HCT116 (cell line): ENCODE results near the gene PKNOX2. TPM values are rescaled to one million over a fixed set of nuclear protein-coding genes. Genes with fewer than 3 reads are reported as not detected.

Experiments
- ATAC-seq: fragments of 200-7000 bp; cut with Tn5 transposase; 2 replicates; pipeline ENCODE4 v1.9.1; 2020; ENCODE audit warnings: mild to moderate bottlenecking, moderate library complexity
- BruUV-seq: library from RNA; stranded (reverse); fragments of 400-500 nt; replicated peaks from 2 replicates; lab custom pipeline; 2021; lab: Mats Ljungman, UMichigan
- CTCF ChIA-PET: fragments of 300-600 bp; sonication (Branson Sonifier 250); formaldehyde crosslinking; loops from one replicate; lab custom pipeline; 2021; ENCODE audit warnings: antibody characterized with exemption; lab: Charles Lee
- POLR2A ChIA-PET: fragments of 300-600, 350-600 bp; sonication (Branson Sonifier 250); formaldehyde crosslinking; loops from one replicate; lab custom pipeline; 2021; ENCODE audit warnings: antibody characterized with exemption; lab: Charles Lee
- RAD21 ChIA-PET, 2 experiments: fragments of 300-600 bp; sonication (Branson Sonifier 250); formaldehyde crosslinking; loops; one replicate each; lab custom pipeline; 2023; ENCODE audit warnings: low total read pairs in 2 of 2; ENCODE audit not compliant: uncharacterized antibody in 2 of 2, unreplicated experiment in 2 of 2, low non-redundant PET in 1 of 2; lab: Charles Lee
- DNase-seq: peaks from one replicate; pipeline ENCODE4 v3.0.0-alpha.2; 2010; ENCODE audit warnings: low read depth, low spot score
- H2AFZ ChIP-seq: fragments of 200-600 bp; shearing (Covaris generic), sonication (generic); 2 replicates; pipeline ENCODE4 v1.6.1; 2017; ENCODE audit warnings: low read depth, mixed run types, mixed read lengths, antibody characterized with exemption, low read length; ENCODE audit not compliant: poor library complexity, severe bottlenecking
- H3K27ac ChIP-seq: 2 replicates; pipeline ENCODE4 v1.5.1; 2012; ENCODE audit warnings: low read depth, low read length
- H3K27me3 ChIP-seq: fragments of 200-600 bp; sonication (generic); 2 replicates; pipeline ENCODE4 v1.6.1; 2016; ENCODE audit warnings: mixed run types, low read length, mixed read lengths; ENCODE audit not compliant: insufficient read depth
- H3K36me3 ChIP-seq, 2 experiments: fragments of 200-500 bp in 1 of 2; fragments of 200-600 bp in 1 of 2; sonication (Bioruptor generic) in 1 of 2; sonication (generic) in 1 of 2; 2 replicates each; pipeline versions ENCODE4 v1.5.1 to v1.6.1; 2014 to 2016; ENCODE audit warnings: low read length in 2 of 2, inconsistent platforms in 1 of 2, mixed read lengths in 1 of 2, mixed run types in 1 of 2; ENCODE audit not compliant: insufficient read depth in 2 of 2, control insufficient read depth in 1 of 2
- H3K4me1 ChIP-seq, 2 experiments: fragments of 200-600 bp in 1 of 2; sonication (generic) in 1 of 2; 2 replicates each; pipeline versions ENCODE4 v1.5.1 to v1.6.1; 2012 to 2017; ENCODE audit warnings: low read length in 2 of 2, inconsistent platforms in 1 of 2, mild to moderate bottlenecking in 1 of 2, mixed read lengths in 1 of 2, mixed run types in 1 of 2, moderate library complexity in 1 of 2; ENCODE audit not compliant: insufficient read depth in 2 of 2, control insufficient read depth in 1 of 2
- H3K4me2 ChIP-seq: fragments of 200-600 bp; sonication (generic); 2 replicates; pipeline ENCODE4 v1.6.1; 2017; ENCODE audit warnings: mixed run types, low read length, mixed read lengths
- H3K4me3 ChIP-seq, 2 experiments: fragments of 200-600 bp in 1 of 2; sonication (generic) in 1 of 2; replicated peaks in 1 of 2; 2 replicates each; pipeline ENCODE4 v1.5.1; 2011 to 2016; ENCODE audit warnings: low read length in 2 of 2, control low read depth in 1 of 2, low read depth in 1 of 2, mild to moderate bottlenecking in 1 of 2, mixed read lengths in 1 of 2, mixed run types in 1 of 2
- H3K79me2 ChIP-seq: fragments of 200-600 bp; sonication (generic); 2 replicates; pipeline ENCODE4 v1.6.1; 2017; ENCODE audit warnings: mild to moderate bottlenecking, mixed run types, low read length, moderate library complexity, mixed read lengths; ENCODE audit not compliant: insufficient read depth
- H3K9ac ChIP-seq: fragments of 200-600 bp; sonication (generic); 2 replicates; pipeline ENCODE4 v1.6.1; 2016; ENCODE audit warnings: low read length, mixed read lengths
- H3K9me2 ChIP-seq: fragments of 200-600 bp; sonication (generic), shearing (Covaris generic); 2 replicates; pipeline ENCODE4 v1.6.1; 2017; ENCODE audit warnings: mixed run types, mild to moderate bottlenecking, moderate library complexity; ENCODE audit not compliant: insufficient read depth
- H3K9me3 ChIP-seq, 2 experiments: fragments of 200-500 bp in 1 of 2; fragments of 200-600 bp in 1 of 2; sonication (Bioruptor generic) in 1 of 2; sonication (generic) in 1 of 2; 2 replicates each; pipeline ENCODE4 v1.6.1; 2014 to 2017; ENCODE audit warnings: low read length in 2 of 2, mixed read lengths in 2 of 2, inconsistent platforms in 1 of 2, low read depth in 1 of 2, mild to moderate bottlenecking in 1 of 2, mixed run types in 1 of 2, moderate library complexity in 1 of 2; ENCODE audit not compliant: control insufficient read depth in 1 of 2, insufficient read depth in 1 of 2
- H4K20me1 ChIP-seq: fragments of 200-600 bp; sonication (generic), shearing (Covaris generic); 2 replicates; pipeline ENCODE4 v1.6.1; 2017; ENCODE audit warnings: mixed run types, mild to moderate bottlenecking, moderate library complexity; ENCODE audit not compliant: insufficient read depth
- CBX3 ChIP-seq: IDR thresholded peaks from 2 replicates; pipeline ENCODE4 v1.6.1; 2012; ENCODE audit warnings: low read depth
- CEBPB ChIP-seq: IDR thresholded peaks from 2 replicates; pipeline ENCODE4 v1.6.1; 2012; ENCODE audit warnings: low read depth
- EGR1 ChIP-seq: IDR thresholded peaks from 2 replicates; pipeline ENCODE4 v1.6.1; 2012; ENCODE audit warnings: low read depth
- ELF1 ChIP-seq: IDR thresholded peaks from 2 replicates; pipeline ENCODE4 v1.6.1; 2012; ENCODE audit warnings: low read depth, borderline replicate concordance
- EZH2 ChIP-seq: fragments of 200-600 bp; sonication (generic); IDR thresholded peaks from 2 replicates; pipeline ENCODE4 v1.6.1; 2017; ENCODE audit warnings: antibody characterized with exemption, mixed run types
- EZH2phosphoT487 ChIP-seq: fragments of 200-600 bp; IDR thresholded peaks from 2 replicates; pipeline ENCODE4 v1.6.1; 2018; ENCODE audit warnings: antibody characterized with exemption, borderline replicate concordance
- FOSL1 ChIP-seq: IDR thresholded peaks from 2 replicates; pipeline ENCODE4 v1.6.1; 2012; ENCODE audit warnings: low read depth
- POLR2A ChIP-seq: IDR thresholded peaks from 2 replicates; pipeline ENCODE4 v1.7.0; 2011; ENCODE audit warnings: borderline replicate concordance; ENCODE audit not compliant: insufficient read depth, insufficient read length; ENCODE audit errors: extremely low read depth
- RAD21 ChIP-seq: IDR thresholded peaks from 2 replicates; pipeline ENCODE4 v1.6.1; 2012; ENCODE audit warnings: low read depth, mild to moderate bottlenecking
- SIN3A ChIP-seq: IDR thresholded peaks from 2 replicates; pipeline ENCODE4 v1.6.1; 2012; ENCODE audit warnings: low read depth
- SRF ChIP-seq: IDR thresholded peaks from 2 replicates; pipeline ENCODE4 v1.6.1; 2012; ENCODE audit warnings: low read depth
- TCF7L2 ChIP-seq: IDR thresholded peaks from 2 replicates; pipeline ENCODE4 v1.7.0; 2011; ENCODE audit warnings: borderline replicate concordance, inconsistent platforms; ENCODE audit not compliant: insufficient read depth, insufficient read length; ENCODE audit errors: extremely low read depth
- YY1 ChIP-seq: IDR thresholded peaks from 2 replicates; pipeline ENCODE4 v1.6.1; 2011; ENCODE audit warnings: low read length, low read depth, moderate library complexity, mild to moderate bottlenecking; ENCODE audit not compliant: insufficient replicate concordance; ENCODE audit errors: extremely low read depth
- ZFX ChIP-seq: fragments of 450-650 bp; IDR thresholded peaks from 2 replicates; pipeline ENCODE4 v1.6.1; 2017
- intact Hi-C: fragments of 100-400 bp; cut with micrococcal nuclease; formaldehyde crosslinking; loops from 2 replicates; pipeline ENCODE4 v1.10.0; 2022
- total RNA-seq: library from RNA; stranded (reverse); gene quantifications from one replicate; pipeline ENCODE4 v1.2.1, GENCODE V29; 2021; ENCODE audit not compliant: unreplicated experiment
- TF ChIP-seq, protein P1 (sequence below): IDR thresholded peaks from 2 replicates; pipeline ENCODE4 v1.6.1; 2012
- TF ChIP-seq, protein P2 (sequence below): IDR thresholded peaks from 2 replicates; pipeline ENCODE4 v1.6.1; 2011; ENCODE audit warnings: mild to moderate bottlenecking, low read length, moderate library complexity; ENCODE audit not compliant: insufficient replicate concordance; ENCODE audit errors: extremely low read depth
- TF ChIP-seq, protein P3 (sequence below), 3 experiments: fragments of 200-600 bp in 1 of 3; sonication (generic) in 1 of 3; IDR thresholded peaks in 2 of 3; conservative IDR thresholded peaks in 1 of 3; 2 replicates each; pipeline ENCODE4 v1.5.1; 2012 to 2017; ENCODE audit warnings: low read depth in 2 of 3, low read length in 2 of 3, antibody characterized with exemption in 1 of 3, borderline replicate concordance in 1 of 3, control low read depth in 1 of 3, mild to moderate bottlenecking in 1 of 3, mixed read lengths in 1 of 3, mixed run types in 1 of 3, moderate library complexity in 1 of 3; ENCODE audit not compliant: insufficient read depth in 1 of 3
- TF ChIP-seq, protein P4 (sequence below): IDR thresholded peaks from 2 replicates; pipeline ENCODE4 v1.6.1; 2012

PKNOX2 gene
- total RNA-seq, 1 experiment from 2014 or later: 0.20 TPM

DNA sequence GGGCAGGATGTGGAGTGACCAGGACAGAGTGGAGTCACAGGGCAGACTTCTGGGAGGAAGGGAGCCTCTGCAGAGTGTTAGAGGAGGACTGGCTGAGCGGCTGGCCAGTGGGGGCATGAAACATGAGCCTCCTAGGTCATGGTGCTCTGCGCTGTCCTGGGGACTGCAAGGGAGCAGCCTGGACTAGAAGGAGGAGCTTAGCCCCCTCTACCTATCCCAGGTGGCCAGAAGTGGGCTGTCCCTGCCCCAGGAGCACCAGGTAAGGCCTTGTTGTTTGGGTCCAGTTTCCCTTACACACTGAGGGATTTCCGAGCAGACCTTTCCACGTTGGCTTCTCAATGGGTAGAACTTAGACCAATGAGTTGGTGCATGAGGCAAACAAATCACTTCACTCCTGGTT is 7.4 kb downstream of the PKNOX2 start:
- Histone ChIP-seq H4K20me1 (no peaks in the 10 kb centered on the region), H3K36me3 (no peaks in the 10 kb centered on the region), H3K9me3 (no peaks in the 10 kb centered on the region), H3K4me3 (no peak overlapping the region), H3K79me2 (no peaks in the 10 kb centered on the region), H3K9me2 (no peaks in the 10 kb centered on the region), H3K4me2 (no peak overlapping the region), H3K9ac (no peak overlapping the region), H2AFZ (no peak overlapping the region), H3K27me3 (no peaks in the 10 kb centered on the region), H3K4me1 (no peaks in the 10 kb centered on the region), H3K27ac (no peak overlapping the region)
- intact Hi-C loops: no loop called here
- no peak for ATAC-seq
- POLR2A ChIA-PET: no interaction called here
- TF ChIP-seq EGR1: no peak
- no peak for TF ChIP-seq SIN3A
- TF ChIP-seq, protein P1, sequence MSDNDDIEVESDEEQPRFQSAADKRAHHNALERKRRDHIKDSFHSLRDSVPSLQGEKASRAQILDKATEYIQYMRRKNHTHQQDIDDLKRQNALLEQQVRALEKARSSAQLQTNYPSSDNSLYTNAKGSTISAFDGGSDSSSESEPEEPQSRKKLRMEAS: no peak
- no peak for TF ChIP-seq ELF1
- no peak for TF ChIP-seq CEBPB
- no peak for TF ChIP-seq POLR2A
- TF ChIP-seq EZH2: no peak
- TF ChIP-seq YY1: no peak
- no TSS peak for BruUV-seq
- RAD21 ChIA-PET: no interaction called here
- DNase-seq: no peak
- CTCF ChIA-PET: no interaction called here

DNA sequence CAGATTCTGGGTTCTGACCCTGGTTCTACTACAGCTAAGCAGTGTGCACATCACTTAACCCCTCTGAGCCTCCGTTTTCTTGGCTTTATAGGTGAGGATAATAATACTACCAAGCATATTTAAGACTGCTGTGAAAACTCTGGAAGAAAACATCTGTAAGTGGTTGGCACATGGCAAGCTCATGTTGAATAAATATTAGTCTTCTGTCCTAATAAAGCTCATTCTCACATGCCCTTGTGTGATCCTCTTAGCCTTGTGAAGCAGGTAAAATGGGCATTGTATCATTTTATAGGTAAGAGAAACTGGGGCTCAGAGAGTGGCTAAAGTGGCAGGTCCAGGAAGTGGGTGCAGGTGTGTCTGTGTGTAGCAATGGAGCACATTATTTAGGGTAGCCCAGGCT is 8.5 kb downstream of the PKNOX2 start:
- intact Hi-C loops: no loop called here
- H3K9ac ChIP-seq: no peak overlapping the region
- H3K4me3 ChIP-seq: no peak overlapping the region
- no peaks in the 10 kb centered on the region for H3K79me2 ChIP-seq
- ATAC-seq (no peak), DNase-seq (no peak)
- H3K27me3 ChIP-seq: peaks cover 6% of the 10 kb centered on the region; the same call in 1 of the 2 replicates
- ChIA-PET POLR2A (no interaction called here), RAD21 (no interaction called here), CTCF (no interaction called here)
- no peak overlapping the region for H3K4me2 ChIP-seq
- no peaks in the 10 kb centered on the region for H3K36me3 ChIP-seq
- H2AFZ ChIP-seq: no peak overlapping the region
- no TSS peak for BruUV-seq
- H3K4me1 ChIP-seq: no peaks in the 10 kb centered on the region
- no peaks in the 10 kb centered on the region for H3K9me3 ChIP-seq
- no peaks in the 10 kb centered on the region for H3K9me2 ChIP-seq
- no peak overlapping the region for H3K27ac ChIP-seq
- no peaks in the 10 kb centered on the region for H4K20me1 ChIP-seq
- no peak for TF ChIP-seq EZH2
- no peak for TF ChIP-seq CBX3
- no peak for TF ChIP-seq ZFX
- TF ChIP-seq, protein P2, sequence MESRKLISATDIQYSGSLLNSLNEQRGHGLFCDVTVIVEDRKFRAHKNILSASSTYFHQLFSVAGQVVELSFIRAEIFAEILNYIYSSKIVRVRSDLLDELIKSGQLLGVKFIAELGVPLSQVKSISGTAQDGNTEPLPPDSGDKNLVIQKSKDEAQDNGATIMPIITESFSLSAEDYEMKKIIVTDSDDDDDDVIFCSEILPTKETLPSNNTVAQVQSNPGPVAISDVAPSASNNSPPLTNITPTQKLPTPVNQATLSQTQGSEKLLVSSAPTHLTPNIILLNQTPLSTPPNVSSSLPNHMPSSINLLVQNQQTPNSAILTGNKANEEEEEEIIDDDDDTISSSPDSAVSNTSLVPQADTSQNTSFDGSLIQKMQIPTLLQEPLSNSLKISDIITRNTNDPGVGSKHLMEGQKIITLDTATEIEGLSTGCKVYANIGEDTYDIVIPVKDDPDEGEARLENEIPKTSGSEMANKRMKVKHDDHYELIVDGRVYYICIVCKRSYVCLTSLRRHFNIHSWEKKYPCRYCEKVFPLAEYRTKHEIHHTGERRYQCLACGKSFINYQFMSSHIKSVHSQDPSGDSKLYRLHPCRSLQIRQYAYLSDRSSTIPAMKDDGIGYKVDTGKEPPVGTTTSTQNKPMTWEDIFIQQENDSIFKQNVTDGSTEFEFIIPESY: no peak
- TF ChIP-seq, protein P3, sequence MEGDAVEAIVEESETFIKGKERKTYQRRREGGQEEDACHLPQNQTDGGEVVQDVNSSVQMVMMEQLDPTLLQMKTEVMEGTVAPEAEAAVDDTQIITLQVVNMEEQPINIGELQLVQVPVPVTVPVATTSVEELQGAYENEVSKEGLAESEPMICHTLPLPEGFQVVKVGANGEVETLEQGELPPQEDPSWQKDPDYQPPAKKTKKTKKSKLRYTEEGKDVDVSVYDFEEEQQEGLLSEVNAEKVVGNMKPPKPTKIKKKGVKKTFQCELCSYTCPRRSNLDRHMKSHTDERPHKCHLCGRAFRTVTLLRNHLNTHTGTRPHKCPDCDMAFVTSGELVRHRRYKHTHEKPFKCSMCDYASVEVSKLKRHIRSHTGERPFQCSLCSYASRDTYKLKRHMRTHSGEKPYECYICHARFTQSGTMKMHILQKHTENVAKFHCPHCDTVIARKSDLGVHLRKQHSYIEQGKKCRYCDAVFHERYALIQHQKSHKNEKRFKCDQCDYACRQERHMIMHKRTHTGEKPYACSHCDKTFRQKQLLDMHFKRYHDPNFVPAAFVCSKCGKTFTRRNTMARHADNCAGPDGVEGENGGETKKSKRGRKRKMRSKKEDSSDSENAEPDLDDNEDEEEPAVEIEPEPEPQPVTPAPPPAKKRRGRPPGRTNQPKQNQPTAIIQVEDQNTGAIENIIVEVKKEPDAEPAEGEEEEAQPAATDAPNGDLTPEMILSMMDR (IDR thresholded peaks at IDR 0.05 in 2 of 3, conservative IDR thresholded peaks at IDR 0.05 in 1 of 3; ENCODE audit: borderline replicate concordance in 1 of 3, insufficient read depth in 1 of 3, low read depth in 2 of 3, low read length in 2 of 3): no peak
- no peak for TF ChIP-seq POLR2A
- no peak for TF ChIP-seq SIN3A
- no peak for TF ChIP-seq EGR1
- no peak for TF ChIP-seq RAD21
- no peak for TF ChIP-seq TCF7L2
- no peak for TF ChIP-seq EZH2phosphoT487
- TF ChIP-seq, protein P4, sequence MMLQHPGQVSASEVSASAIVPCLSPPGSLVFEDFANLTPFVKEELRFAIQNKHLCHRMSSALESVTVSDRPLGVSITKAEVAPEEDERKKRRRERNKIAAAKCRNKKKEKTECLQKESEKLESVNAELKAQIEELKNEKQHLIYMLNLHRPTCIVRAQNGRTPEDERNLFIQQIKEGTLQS: no peak
- TF ChIP-seq YY1: no peak
- TF ChIP-seq SRF: no peak
- no peak for TF ChIP-seq FOSL1
